ENCODE data around the gene CECR2.

Gene CECR2

DNA sequence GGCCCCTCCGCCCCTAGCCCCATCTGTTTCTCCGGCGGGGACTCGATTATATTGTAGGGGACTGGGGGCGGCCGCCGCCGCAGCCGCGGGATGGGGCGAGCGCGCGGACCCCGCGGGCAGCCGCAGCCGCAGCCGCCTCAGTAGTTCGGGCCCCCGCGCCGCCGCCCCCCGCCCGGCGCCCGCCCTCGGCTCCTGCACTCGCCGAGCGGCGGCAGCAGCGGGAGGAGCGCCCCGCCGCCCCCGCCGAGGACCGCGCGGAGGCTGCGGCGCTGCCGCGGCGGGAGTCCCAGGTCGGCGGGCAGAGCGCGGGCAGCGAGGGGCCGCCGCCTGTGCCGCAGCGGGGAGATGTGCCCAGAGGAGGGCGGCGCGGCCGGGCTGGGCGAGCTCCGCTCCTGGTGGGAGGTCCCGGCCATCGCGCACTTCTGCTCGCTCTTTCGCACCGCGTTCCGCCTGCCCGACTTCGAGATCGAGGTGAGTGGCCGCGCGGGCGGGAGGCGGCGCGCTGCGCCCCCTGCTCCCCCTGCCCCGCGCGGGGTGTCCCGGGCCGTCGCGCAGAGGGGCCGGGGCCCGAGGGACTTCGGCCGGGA, at the start of gene CECR2:
CECR2 (plus strand) TSS at position 22 of the 587 bp plus-strand sequence; CDS start at position 346, 324 bp downstream.
- no peak for DNase-seq

DNA sequence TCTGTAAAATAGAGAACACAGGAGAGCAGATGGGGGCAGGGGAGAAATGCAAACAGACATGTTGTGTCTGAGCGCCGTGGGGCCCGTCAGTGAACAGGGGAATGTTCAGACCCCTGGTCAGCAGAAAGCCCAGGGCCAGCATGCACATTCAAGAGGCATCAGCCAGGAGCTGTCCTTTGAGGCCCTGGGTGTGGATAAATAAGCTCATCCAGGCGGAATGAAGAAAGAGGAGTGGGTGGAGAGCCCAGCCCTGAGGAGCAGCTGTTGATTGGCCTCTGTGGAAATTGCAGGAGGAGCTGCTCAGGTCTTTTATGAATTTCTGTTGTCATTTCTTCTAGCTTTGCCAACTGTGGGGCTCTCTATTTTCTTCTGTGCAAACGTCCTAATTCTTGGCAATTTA, 49.7 kb upstream of the CECR2 start:
- DNase-seq = no peak

DNA sequence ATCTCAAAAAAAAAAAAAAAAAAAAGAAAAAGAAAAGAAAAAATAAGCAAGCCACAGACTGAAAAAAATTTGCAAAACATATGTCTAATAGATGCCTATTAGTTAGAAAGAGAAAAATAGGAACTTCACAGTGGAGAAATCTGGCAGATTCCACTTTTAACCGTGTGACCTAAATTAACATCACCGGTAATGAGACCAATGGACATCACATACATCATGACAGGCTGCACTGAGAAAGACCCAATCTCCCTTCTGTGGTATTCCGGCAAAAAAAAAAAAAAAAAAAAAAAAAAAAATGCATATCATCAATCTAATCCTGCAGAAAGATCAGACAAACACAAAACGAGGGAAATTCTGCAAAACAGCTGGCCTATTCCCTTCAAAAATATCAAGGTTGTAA, 46.7 kb upstream of the CECR2 start:
- no peak for DNase-seq

DNA sequence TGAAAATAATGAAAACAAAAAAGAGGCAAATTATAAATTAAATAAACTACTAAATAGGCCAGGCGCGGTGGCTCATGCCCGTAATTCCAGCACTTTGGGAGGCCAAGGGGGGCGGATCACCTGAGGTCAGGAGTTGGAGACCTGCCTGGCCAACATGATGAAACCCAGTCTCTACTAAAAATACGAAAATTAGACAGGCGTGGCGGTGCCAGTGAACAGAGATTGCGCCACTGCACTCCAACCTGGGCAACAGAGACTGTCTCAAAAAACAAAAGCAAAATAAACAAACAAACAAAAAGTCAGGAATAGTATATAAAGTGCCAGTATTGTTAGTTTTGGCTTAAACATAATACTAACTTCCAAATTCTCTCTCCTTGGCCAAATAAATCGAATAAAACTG, 37.6 kb upstream of the CECR2 start:
- DNase-seq = no peak

DNA sequence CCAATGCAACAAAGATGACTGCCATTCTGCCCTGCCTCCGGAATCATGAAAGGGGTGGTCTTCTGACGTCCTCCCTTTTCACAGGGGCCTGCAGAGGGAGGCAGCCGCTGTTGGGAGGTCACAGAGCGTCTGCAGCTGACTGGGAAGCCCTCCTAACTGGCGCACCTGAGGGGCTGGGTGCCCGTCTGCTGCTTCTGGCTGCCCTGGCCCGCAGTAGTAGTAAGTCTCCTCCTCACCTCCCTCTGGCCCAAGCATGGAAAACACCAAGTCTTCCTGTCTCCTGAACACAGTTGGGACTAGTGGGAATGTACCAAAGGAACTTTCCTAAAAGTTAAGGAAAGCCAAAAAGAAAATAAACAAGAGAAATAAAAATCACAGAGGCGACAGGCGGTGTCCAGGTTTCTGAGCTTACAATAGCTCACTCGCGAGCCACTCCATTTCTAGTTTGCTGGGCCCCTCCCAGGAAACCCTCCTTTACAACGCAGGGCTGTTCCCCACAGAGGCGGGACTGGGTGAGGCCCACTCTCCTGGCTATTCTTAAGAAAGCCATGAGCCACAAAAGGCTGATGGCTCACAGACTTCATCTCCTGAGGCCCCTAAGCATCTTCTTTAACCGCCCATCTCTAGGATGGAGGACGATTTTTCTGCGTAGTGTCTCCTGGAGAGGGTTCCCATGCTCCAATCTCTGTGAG, 37.0 kb upstream of the CECR2 start:
- DNase-seq = no peak

DNA sequence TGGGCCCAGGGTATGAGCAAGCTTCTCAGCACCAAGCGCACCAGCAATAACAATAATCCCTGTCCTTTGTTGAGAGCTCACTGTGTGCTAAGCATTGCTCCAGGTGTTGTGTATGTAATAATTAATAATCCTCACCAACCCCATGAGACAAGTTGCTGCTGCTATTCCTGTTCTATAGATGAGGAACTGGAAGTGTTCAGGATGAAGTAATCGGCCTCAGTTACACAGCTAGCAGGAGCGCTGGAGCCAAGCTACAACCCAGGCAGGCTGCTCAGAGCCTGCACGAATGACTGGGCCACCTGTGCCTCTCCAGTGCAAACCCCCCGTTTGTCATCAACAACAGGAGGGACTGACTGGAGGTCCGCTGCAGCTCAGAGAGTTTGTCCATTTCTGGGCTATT, 35.2 kb upstream of the CECR2 start:
- no peak for DNase-seq

DNA sequence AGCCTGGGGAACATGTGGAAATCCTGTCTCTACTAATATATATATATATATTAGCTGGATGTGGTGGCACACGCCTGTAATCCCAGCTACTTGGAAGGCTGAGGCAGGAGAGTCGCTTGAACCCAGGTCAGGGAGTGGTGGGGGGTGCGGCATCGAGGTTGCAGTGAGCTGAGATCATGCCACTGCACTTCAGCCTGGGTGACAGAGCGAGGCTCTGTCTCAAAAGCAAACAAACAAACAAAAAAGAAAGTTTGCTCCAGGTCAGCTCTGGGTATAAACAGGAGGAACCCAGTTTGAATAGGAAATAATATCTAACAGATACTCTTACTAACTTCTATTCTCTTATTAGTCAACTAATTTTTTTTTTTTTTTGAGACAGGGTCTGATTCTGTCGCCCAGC, 34.3 kb upstream of the CECR2 start:
- no peak for DNase-seq

DNA sequence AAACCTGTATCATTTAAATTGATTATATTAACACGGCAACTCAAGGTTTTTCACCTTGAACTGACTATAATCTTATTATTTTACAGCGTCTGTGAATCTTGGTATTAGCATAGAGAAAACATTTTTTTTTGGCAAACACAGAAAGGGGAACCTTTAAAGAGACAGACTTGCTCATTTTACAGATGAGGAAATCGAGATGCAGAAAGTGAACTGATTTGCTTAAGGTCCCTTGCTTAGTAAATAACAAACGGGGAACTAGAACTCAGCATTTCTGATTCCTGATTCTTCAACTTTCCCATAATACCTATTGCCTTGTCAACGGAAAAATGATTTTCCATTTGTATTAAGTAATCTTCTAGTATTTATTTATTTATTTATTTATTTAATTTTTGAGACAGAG, 33.2 kb upstream of the CECR2 start:
- DNase-seq = no peak

DNA sequence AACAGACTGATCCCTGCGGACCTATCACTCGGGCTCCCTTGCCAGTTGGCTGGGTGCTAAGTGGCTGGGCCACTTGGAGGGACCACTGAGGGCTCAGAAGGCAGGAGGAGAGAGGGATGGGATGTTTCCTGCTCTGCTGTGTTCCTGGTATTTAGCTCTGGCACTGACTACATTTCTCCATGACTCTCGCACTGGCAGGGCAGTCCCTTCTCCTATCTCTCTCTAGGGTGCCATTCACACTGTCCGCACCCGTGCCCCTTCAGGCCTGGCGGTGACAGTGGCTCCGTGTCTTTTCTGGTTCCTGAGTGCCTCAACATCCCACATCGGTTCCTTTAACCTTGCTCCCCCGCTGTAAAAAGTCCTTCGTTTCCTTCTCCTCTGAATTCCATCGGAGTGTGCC, 31.6 kb upstream of the CECR2 start:
- no peak for DNase-seq

DNA sequence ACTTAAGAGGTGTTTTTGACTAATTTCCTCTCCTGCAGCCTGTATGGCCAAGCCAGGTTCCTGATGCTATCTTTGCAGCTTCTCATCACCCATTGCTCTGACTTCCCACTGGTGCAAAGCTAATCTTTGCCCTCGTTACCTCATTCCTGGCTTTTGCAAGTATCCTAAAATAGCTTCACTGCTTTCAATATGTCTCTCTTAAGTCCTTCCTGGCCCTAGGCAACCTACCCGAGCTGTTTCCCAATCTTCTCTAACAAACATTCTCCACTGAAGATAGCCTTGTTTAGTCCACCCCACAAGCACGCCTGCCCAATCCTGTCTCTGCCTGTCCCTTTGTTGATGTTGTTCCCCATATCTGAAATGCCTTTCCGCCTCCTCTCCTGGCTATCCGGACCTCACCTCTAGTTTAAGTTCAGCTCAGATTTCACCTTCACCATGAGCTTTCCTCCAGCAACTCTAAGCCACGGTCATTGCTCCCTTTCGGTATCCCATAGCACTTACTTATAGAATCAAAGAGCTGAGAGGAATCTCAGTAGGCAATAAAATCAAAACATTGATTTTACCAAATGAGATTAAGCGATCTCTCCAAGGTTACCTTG, 30.1 kb upstream of the CECR2 start:
- no peak for DNase-seq

DNA sequence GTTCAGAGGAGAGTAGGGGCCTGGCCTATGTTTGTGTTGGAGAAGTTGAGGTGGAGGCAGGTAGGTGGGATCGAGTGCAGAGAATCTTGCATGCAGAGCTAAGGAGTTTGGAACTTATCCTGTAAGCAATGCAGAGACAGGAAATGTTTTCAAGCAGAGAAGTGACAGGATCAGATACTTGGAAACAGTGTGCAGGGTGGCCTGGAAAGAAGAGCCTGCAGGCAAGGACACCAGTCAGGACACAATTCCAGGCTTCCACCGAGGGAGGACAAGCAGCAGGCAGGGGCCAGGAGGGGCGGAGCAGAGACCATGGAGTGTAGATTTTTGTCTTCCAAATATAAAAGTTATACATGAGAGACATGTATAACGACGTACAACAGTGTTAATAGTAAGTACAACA, 26.9 kb upstream of the CECR2 start:
- DNase-seq = no peak

DNA sequence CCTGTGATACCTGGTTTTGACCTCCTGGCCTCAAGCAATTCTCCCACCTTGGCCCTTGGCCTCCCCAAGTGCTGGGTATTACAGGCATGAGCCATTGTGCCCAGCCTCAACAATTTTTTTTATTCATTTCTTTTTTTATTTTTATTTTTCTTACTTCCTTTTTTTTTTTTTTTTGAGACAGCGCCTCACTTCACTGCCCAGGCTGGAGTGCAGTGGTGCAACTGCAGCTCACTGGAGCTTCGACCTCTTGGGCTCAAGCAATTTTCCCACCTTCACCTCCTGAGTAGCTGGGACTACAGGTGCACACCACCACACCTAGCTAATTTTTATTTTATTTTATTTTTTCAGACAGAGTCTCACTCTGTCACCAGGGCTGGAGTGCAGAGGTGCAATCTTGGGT, 25.5 kb upstream of the CECR2 start:
- DNase-seq = no peak

DNA sequence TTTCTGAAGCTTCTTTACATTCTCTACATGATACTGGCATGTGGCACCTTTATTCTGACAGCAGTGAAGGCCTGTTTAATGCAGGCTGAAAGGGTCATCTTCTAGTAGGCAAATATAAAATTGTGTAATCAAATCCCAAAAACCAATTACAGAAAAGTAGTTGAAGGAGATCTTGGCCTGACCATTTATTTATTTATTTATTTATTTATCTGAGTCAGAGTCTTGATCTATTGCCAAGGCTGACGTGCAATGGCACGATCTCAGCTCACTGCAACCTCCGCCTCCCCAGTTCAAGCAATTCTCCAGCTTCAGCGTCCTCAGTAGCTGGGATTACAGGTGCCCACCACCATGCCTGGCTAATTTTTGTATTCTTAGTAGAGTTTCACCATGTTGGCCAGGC, 22.7 kb upstream of the CECR2 start:
- DNase-seq = no peak

DNA sequence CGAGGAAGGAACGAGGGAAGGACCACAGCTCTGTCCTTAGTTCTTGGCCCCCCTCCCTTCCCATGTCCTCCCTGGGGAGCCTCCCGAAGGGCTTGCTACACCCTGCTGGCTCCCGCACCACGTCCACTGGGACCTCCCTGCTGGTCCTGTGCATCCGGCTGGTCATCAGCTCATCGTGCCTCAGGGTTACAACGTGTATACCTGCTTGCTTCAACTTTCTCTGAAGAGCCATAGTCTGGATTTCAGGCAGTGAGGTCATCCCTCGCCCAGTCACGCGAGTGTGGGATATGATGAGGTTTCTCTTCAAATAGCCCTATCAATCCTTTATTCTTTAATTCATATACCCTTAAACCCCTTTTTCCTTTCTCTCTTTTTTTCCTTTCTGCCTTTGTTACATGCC, 21.5 kb upstream of the CECR2 start:
- DNase-seq = no peak

DNA sequence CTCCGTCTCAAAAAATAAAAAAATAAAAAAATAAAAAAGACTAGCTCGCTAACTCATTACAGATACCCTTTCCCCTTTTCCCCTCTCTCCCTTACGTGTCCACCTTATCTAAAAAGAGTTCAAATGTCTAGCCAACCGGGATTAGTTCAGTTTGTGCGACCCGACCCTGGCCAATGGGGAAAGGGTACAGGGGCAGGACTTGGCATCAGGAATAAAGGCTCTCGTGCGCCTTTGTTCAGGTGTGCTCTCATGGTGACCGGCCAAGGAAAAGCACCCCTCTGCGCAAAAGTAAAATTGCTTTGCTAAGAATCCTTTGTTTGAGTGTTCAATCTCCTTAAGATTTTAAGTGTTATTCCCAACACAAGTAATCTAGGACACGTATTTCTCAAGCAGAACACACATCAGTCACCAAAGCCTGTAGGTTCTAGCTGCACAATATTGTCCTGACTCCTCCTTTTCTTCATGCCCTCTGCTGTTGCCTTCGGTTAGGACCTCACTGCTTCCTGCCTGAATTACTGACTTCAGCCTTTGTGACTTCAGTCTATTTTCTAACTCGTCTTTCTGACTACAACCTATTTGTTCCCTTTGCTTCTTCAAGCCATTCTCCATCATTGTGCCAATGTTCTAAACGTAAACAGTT, 20.7 kb upstream of the CECR2 start:
- DNase-seq = no peak

DNA sequence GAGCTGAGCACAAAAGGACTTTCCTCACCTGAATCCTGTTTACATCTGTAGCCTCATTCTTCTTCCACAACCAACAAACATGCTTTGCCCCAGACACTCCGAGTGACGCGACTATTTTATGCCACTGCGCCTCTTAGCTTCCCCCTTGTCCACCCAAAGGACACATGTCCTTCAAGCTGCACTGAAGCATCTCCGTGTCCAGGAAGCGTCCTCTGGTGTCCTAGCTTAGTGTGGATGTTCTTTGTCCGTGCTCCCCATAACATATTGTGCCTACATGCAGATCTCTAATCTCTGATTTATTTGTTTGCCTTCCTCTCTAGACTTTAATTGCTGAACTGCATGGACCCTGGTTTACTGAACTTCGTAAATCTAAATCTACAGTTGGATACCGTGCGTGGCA, 20.1 kb upstream of the CECR2 start:
- no peak for DNase-seq

DNA sequence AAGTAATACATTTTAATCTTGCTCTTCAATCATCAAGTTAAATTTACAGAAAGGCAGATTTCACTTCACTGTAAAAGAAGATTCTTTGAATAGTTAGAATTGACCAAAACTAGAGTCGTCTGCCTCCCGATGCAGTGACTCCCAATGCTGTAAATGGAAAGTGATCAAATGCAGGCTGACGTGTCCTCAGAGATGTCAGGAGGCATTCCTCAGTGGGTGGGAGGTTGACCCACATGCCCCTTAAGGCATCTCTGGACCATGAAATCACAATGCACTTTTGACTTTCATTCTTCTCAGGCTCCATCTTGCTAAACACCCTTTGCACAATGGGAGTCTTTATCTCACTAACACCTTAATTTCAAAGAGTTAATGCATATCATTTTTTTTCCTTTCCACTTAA, 19.0 kb upstream of the CECR2 start:
- DNase-seq = no peak

DNA sequence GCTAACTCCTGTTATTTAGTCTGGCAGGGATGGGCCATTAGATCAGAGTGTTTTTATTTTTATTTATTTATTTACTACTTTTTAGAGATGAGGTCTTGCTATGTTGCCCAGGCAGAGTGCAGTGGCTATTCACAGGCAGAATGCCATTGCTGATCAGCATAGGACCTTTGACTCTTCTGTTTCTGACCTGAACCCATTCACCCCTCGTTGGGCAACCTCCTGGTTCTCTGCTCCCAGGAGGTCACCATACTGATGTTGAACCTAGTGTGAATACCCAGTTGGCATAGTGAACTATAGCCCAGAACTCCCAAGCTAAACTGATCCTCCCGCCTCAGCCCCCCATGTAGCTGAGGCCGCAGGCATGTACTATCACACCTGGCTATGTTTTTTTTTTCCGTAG, 16.5 kb upstream of the CECR2 start:
- DNase-seq = no peak

DNA sequence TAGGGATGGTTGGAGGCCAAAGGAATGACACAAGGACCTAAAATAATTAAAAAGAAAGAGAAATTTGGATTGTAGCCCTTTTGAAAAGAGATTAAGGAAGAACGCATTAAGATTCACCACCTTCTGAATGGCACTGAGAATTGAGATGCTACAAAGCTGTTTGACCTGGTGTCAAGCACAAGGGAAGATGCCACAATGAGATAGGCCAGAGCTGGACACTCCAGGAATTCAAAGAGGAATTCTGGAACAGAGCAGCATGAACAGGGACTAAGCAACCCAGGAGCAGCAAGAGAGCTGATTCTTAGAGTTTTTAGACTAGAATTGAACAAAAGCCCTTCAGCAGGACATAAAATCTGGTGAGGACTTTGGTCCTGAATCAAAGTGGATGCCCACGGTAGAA, 11.6 kb upstream of the CECR2 start:
- DNase-seq = no peak

DNA sequence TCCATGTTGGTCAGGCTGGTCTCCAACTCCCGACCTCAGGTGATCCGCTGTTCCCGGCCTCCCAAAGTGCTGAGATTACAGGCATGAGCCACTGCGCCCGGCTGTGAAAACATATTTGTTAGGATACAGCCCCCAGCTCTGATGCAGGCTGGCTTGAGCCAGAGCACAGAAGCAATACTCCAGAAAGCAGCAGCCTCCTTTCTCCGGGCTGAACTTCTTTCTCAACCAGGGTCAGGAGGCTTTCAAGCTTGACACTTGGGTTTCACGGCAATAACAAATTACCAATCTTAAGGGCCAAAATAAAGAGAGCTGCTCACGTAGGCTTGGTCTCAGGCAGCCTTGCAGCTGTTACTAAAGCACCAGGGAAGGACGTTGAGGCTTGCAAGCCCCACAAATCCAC, 10.8 kb upstream of the CECR2 start:
- DNase-seq = no peak

DNA sequence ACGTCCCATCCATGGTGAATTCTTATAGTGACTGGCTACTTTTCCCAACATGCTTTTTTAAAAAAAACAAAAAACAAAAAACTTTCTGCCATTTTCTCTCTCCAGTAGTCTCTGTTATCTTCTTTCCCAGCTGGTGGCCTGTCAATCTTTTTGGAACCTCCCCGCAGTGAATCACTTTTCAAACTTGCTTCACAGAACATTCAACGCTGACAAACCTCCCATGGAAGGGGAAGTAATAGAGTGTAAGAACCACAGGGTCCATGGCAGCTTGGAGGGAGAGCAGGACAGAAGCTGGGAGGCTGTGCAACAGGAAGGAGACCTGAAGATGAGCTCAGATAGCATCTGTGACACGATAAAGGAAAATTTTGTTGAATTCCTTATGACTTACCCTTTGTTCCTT, 9.8 kb upstream of the CECR2 start:
- no peak for DNase-seq

DNA sequence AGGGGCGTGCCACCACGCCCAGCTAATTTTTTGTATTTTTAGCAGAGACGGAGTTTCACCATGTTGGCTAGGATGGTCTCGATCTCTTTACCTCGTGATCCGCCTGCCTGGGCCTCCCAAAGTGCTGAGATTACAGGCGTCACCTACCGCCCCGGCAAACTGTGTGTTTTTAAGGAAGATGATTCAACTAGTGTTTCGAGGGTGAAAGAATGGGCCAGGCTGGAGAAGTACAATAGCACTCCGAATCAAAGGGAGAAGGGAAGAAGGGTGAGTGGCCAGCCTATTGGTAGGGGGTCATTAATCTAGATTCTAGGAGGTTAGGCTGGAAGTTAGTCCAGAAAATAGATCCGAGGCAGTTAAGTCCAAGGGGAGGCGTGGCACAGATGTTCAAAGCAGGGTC, 2.9 kb upstream of the CECR2 start:
- DNase-seq = no peak

DNA sequence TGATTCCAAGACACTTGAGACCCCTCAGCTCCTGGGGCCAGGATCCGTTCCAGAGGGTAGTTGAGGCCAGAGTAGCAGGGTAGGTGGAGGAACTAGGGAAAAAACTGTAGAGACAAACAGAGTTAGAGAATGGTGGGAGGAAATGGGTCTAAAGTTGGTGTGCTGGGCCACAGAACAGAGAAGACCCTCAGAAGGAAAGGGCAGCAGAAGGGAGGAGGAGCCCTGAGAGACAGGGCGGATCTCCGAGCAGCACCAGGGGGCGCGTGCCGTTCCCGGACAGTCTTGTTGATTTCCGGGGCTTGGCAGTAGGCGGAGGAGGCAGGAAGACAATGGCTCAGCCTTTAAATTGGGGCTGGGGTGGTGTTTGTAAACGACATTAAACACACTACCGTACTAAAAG, 2.4 kb upstream of the CECR2 start:
- DNase-seq = no peak

DNA sequence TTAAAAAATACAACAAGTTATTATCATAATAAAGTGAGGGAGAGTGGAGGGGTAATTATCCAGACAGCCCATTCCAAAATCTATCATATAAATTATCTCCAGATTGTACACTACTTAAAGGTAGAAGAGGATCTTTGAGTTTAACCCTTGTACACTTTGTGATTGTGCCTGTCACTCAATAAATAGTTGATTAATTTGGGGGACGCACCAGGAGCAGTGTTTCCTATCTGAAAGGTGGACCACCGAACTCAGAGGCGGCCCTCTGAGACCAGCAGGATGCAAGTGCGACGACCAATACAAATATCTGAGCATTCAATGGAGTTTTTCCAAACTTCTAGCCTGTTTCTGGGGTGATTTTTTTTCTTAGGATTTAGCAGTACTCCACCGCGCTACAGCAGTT, 1.1 kb upstream of the CECR2 start:
- no peak for DNase-seq

Measured in amniotic stem cell (primary cell).